Uterus (tissue), 4 donors: ENCODE measurements around the gene DNAJC17. TPM values are rescaled to one million over a fixed set of nuclear protein-coding genes. Genes with fewer than 3 reads are reported as not detected.

ENCODE experiments used
- DNase-seq, 2 donors: peaks; one replicate each; pipeline ENCODE4 v3.0.0-alpha.2; 2019 to 2020
- H3K27ac ChIP-seq, 2 donors: fragments of 200-600 bp; sonication (generic); 1 replicate in 1 of 2; 2 replicates in 1 of 2; pipeline ENCODE4 v1.5.1; 2016 to 2018
- H3K27me3 ChIP-seq, 2 donors: fragments of 200-600 bp; sonication (generic); one replicate each; pipeline ENCODE4 v1.5.1; 2018 to 2019; ENCODE audit warnings: control low read depth in 1 of 2
- H3K36me3 ChIP-seq, 2 donors: fragments of 200-600 bp; sonication (generic); one replicate each; pipeline ENCODE4 v1.5.1; 2019; ENCODE audit warnings: control low read depth in 1 of 2
- H3K4me1 ChIP-seq, 2 donors: fragments of 200-600 bp; sonication (generic); one replicate each; pipeline ENCODE4 v1.5.1; 2018 to 2019; ENCODE audit warnings: control low read depth in 1 of 2
- H3K4me3 ChIP-seq, 2 donors: fragments of 200-600 bp; sonication (generic); 1 replicate in 1 of 2; 2 replicates in 1 of 2; pipeline ENCODE4 v1.5.1; 2018 to 2019; ENCODE audit warnings: mild to moderate bottlenecking in 1 of 2
- H3K9me3 ChIP-seq, 2 donors: fragments of 200-600 bp; sonication (generic); one replicate each; pipeline ENCODE4 v1.5.1; 2019; ENCODE audit warnings: control low read depth in 1 of 2
- CTCF ChIP-seq, 4 experiments: fragments of 200-600 bp in 2 of 4; fragments of 450-650 bp in 2 of 4; sonication (generic) in 2 of 4; IDR thresholded peaks; one replicate each; pipeline ENCODE4 v1.5.1; 2016 to 2019; ENCODE audit warnings: antibody characterized with exemption in 4 of 4, mild to moderate bottlenecking in 2 of 4, moderate library complexity in 1 of 4
- POLR2A ChIP-seq, 2 donors: fragments of 450-650 bp; IDR thresholded peaks; one replicate each; pipeline ENCODE4 v1.6.1; 2016; ENCODE audit warnings: antibody characterized with exemption in 2 of 2, mild to moderate bottlenecking in 1 of 2, moderate library complexity in 1 of 2
- intact Hi-C: fragments of 100-400 bp; cut with DNase I; formaldehyde crosslinking; loops from one replicate; pipeline ENCODE4 v1.15.1; 2023; ENCODE audit warnings: low total_unique reads
- total RNA-seq, 4 donors: library from RNA; depleted of rRNA in 3 of 4; stranded (reverse); fragments of >200 nt in 3 of 4; gene quantifications; one replicate each; pipeline versions ENCODE4 v1.1.0 to v1.2.4, GENCODE V29; 2014 to 2023
- donor health status: DM: yes; HTN: yes; CAD: no.

DNAJC17 gene
- total RNA-seq, 4 donors from 2014 or later = 6.1 to 79.4 (median 32.5) TPM

GRCh38 chr15:40853241-40853890 is 46.1 kb upstream of the DNAJC17 start:
- Histone ChIP-seq H3K36me3 (no peaks in the 10 kb centered on the region), H3K4me3 (no peak overlapping the region), H3K27ac (no peak overlapping the region), H3K4me1 (no peaks in the 10 kb centered on the region), H3K27me3 (no peaks in the 10 kb centered on the region), H3K9me3 (no peaks in the 10 kb centered on the region)
- no peak for DNase-seq
- TF ChIP-seq CTCF (IDR thresholded peaks at IDR 0.05) = no peak
- no peak for TF ChIP-seq POLR2A (IDR thresholded peaks at IDR 0.05)
- intact Hi-C loops = no loop called here

DNA sequence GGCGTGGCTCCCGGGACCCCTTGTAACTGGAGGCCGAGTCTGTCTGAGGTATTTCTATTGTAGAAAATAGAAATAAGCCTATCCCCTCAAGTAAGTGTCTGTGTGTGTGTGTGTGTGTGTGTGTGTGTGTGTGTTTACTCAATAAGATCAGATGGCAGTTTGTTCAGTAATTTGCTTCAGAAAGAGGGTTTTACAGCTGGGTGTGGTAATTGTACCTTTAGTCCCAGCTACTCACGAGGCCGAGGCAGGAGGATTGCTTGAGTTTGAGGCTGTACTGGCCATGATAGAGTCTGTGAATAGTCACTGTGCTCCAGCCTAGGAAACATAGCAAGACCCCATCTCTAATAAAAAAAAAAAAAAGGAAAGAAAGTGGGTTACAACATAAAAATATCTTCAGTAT is 45.3 kb upstream of the DNAJC17 start:
- Histone ChIP-seq H3K4me1 (no peaks in the 10 kb centered on the region), H3K4me3 (no peak overlapping the region), H3K27me3 (no peaks in the 10 kb centered on the region), H3K27ac (no peak overlapping the region), H3K9me3 (no peaks in the 10 kb centered on the region), H3K36me3 (no peaks in the 10 kb centered on the region)
- DNase-seq = no peak
- intact Hi-C loops = no loop called here
- no peak for TF ChIP-seq CTCF (IDR thresholded peaks at IDR 0.05)
- TF ChIP-seq POLR2A (IDR thresholded peaks at IDR 0.05) = no peak

- intact Hi-C loops = no loop called here
- no peak overlapping the region for H3K27ac ChIP-seq
- TF ChIP-seq POLR2A (IDR thresholded peaks at IDR 0.05) (no peak), CTCF (IDR thresholded peaks at IDR 0.05) (no peak)
- no peaks in the 10 kb centered on the region for H3K4me1 ChIP-seq
- no peaks in the 10 kb centered on the region for H3K9me3 ChIP-seq
- DNase-seq = no peak
- H3K4me3 ChIP-seq = no peak overlapping the region
- no peaks in the 10 kb centered on the region for H3K27me3 ChIP-seq
- H3K36me3 ChIP-seq = no peaks in the 10 kb centered on the region
Observed at GRCh38 chr15:40850576-40851112, 43.4 kb upstream of the DNAJC17 start.

DNA sequence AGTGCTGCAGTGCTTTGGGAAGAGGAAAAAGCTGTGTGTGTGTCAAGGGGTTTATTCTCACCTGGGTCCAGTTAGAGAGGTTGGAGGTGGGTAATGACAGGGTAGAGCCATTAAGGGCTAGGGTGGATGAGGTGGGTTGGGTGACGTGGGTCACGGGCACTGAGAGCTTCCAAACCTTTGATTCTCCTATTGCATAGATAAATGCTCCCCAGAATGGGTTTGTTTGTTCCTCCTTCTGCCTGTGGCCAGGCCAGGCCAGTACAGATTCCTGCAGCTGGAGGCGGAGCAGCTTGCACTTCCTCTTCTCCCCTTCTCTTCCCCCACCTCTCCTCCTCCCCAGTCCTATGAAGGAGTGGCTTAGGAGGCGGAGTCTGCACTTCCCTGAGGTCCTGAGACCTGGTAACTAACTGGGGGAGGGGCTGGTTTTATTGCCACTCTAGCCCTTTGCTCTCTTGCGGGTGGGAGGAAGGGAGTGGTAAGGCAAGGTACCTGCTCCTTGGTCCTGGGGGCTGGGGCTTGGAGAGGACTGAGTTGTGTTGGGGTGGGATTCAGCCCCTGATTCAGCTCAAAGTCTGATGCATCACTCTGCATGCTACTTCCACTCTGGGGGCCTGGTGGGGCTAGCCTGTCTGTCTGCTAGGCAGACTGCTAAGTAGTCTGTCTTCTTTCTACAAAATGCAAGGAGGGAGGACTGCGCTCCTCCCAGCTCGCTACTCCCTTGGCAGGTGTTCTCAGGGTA is 40.1 kb upstream of the DNAJC17 start:
- intact Hi-C loops = no loop called here
- Histone ChIP-seq H3K27me3 (no peaks in the 10 kb centered on the region), H3K27ac (no peak overlapping the region), H3K9me3 (no peaks in the 10 kb centered on the region), H3K4me1 (peaks cover 0 to 11% of the 10 kb centered on the region in 2 donors), H3K36me3 (no peaks in the 10 kb centered on the region), H3K4me3 (no peak overlapping the region)
- no peak for TF ChIP-seq POLR2A (IDR thresholded peaks at IDR 0.05)
- TF ChIP-seq CTCF (IDR thresholded peaks at IDR 0.05) = no peak
- DNase-seq = no peak

- Histone ChIP-seq H3K27me3 (no peaks in the 10 kb centered on the region), H3K9me3 (no peaks in the 10 kb centered on the region), H3K4me1 (peaks cover 0 to 11% of the 10 kb centered on the region in 2 donors), H3K27ac (no peak overlapping the region), H3K36me3 (no peaks in the 10 kb centered on the region), H3K4me3 (no peak overlapping the region)
- TF ChIP-seq CTCF (IDR thresholded peaks at IDR 0.05) (no peak), POLR2A (IDR thresholded peaks at IDR 0.05) (no peak)
- intact Hi-C loops = no loop called here
- DNase-seq = no peak
Observed at GRCh38 chr15:40846841-40847222, 39.6 kb upstream of the DNAJC17 start.
